GM21529 (cell line): ENCODE measurements around the gene SYNE1.
"Not testable (repeated sequence)": the region's sequence is repeated elsewhere in the genome, so short reads cannot be mapped to it uniquely, and the experiment has no call there.

Experiments used
- ATAC-seq: cut with Tn5 transposase; IDR thresholded peaks from one replicate; pipeline ENCODE4 v1.9.1; 2021; ENCODE audit not compliant: unreplicated experiment

Gene SYNE1

DNA sequence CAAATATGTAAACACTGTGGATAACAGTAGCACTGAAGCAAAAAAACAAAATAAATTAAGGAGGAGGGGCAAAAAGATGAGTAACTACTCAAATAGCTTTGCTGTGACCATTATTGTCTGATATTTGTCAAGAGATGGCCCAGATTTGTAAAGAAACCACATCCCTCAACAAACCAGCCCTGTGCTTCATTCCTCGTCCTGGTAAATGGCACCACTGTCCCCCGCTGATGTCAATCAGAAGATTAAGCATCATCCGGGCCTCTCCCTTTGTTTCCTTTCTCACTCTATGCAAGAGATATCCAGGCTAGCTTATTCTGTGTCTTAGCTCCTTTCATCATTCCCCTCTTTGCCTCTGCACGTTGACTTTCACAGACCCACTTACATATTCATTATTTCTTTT is 259.0 kb downstream of the SYNE1 start:
- no peak for ATAC-seq

DNA sequence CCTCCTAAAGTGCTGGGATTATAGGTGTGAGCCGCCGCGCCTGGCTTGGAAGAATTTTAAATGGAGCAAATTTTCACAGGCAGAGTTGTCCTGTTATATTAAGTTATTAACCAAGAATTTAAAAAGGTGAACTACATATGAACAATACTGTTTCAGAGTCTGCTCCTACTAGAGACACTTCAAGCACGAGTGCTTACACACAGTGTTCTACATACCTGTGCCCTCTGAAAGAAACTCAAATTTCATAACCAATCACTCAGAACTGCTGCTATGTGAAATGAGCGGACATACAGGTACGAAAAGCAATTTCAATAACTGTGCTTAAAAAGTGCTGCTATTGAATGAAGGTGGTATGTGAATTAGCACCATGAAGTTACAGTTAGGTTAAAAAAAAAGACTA is 262.0 kb downstream of the SYNE1 start:
- ATAC-seq = no peak

- no peak for ATAC-seq
Measured at GRCh38 chr6:152372945-152373344, 264.2 kb downstream of the SYNE1 start.

GRCh38 chr6:152371775-152372174 is 265.4 kb downstream of the SYNE1 start:
- ATAC-seq = no peak

GRCh38 chr6:152368751-152369624 is 268.2 kb downstream of the SYNE1 start:
- no peak for ATAC-seq

DNA sequence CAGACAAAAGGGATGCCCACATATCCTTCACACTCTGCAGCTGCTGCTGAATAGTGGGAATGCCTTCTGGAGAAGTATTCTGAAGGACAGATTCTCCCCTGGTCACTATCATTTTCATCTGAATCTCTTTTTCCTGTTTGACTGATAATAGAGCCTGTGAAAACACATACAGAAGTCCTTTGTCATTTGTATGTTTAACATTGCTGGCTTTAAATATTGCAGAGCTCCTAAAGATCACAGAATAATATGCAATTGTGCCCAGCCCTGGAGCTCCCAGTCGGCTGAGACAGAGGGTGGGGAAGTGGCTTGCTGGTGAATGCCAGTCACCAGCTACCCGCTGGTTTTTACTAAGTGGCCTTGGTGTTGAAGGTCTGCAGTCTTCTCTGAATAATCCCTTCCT is 272.3 kb downstream of the SYNE1 start:
- no peak for ATAC-seq

GRCh38 chr6:152360034-152360433 is 277.1 kb downstream of the SYNE1 start:
- no peak for ATAC-seq

DNA sequence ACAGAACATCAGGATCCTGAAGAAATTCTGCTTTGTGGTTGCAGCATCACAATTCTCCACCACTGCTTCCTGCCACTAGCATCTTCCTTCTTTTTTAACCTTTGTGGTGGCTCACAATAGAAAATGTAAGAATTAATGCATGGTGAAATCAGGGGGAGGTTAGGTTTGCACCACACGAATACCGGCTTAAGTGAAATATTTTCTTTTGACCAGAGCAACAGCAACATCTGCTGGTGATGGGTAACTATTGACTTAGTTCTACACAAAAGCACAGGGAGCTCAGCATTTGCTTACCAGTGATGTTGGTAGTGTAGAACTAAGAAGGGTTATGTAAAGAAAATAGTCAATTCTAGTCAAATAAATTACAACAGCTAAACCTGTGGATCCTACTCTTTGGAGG is 280.5 kb downstream of the SYNE1 start:
- ATAC-seq = peak; percentile 63

DNA sequence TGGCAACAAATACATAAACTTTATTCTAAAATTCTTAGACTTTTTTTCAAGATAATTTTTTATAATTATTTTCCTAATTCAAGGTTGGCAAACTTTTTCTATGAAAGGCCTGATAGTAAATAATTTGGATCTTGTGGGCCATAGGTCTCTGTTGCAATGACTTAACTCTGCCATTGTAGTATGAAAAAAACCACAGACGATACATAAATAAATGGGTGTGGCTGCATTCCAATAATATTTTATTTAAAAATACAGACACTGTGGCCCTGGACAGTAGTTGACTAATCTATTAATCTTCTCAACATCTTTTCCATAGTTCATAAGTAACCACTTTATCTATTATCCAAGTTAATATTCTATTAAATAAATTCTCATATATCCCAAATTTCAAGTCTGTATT is 281.1 kb downstream of the SYNE1 start:
- ATAC-seq = no peak

DNA sequence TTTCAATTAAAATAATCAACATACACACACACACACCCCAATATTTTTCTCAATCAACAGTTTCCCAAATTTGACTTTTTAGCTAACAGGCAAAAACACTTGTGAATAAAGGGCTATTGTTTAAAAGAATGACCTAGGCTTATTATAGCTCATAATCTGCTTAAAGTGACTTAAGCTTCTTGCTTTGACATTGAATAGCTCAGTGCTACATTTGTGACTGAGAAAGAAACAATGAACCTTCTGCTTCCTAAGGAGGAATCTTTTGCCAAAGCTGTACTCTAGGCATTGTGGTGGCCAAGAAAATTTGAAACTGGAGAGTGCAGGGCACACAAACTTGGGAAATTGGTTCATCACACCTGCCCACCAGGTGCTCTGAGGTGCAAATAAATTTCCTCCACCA is 282.0 kb downstream of the SYNE1 start:
- no peak for ATAC-seq

- ATAC-seq = no peak
Measured at GRCh38 chr6:152353440-152353839, 283.7 kb downstream of the SYNE1 start.

GRCh38 chr6:152351742-152352141 is 285.4 kb downstream of the SYNE1 start:
- ATAC-seq = no peak

GRCh38 chr6:152351110-152351509 is 286.1 kb downstream of the SYNE1 start:
- ATAC-seq = no peak

DNA sequence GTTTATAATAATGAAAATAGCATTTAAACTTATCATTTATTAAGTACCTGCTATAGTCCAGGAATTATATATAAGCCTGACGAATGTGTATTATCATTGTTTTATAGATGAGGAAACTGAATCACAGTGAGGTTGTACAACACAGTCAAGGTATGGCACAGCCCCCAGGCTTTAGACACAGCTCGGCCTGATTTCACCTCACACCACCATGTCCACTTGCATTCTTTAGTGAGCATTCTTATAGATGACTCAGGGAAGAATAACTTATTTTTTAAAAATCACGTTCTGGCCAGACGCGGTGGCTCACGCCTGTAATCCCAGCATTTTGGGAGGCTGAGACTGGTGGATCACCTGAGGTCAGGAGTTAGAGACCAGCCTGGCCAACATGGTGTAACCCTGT is 289.0 kb downstream of the SYNE1 start:
- no peak for ATAC-seq

- no peak for ATAC-seq
Measured at GRCh38 chr6:152343735-152344360, 293.3 kb downstream of the SYNE1 start.

- no peak for ATAC-seq
Measured at GRCh38 chr6:152341596-152341995, 295.6 kb downstream of the SYNE1 start.

DNA sequence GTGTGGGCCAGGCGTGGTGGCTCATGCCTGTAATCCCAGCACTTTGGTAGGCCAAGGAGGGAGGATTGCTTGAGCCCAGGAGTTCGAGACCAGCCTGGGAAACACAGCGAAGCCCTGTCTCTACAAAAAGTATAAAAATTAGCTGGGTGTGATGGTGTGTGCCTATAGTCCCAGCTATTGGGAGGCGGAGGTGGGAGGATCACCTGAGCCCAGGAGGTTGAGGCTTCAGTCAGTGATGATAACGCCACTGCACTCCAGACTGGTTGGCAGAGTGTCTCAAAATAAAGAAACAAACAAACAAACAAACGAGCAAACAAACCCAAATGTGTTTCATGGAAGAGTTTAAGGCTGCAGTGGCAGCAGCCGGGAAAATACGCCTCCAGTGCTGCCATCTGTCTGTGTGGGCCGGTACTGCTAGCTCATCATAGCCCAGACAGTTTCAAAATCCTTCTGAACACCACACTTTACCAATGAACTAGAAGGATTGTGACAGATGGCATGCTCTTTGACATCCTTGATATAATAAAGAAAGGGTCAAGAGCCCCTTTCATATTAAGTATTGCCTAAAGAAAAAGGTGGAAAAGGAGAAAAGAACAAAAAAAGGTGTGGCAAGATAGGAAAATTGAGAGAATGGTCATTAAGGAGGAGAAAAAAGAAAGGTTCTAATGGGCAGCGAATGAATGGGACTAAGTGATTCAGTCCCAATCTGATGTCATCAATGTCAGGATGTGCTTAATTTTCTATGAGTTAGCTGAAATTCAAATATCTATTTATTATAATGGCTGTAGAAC is 298.6 kb downstream of the SYNE1 start:
- peak; percentile 92 for ATAC-seq

GRCh38 chr6:152334555-152334954 is 302.6 kb downstream of the SYNE1 start:
- no peak for ATAC-seq

GRCh38 chr6:152330961-152331360 is 306.2 kb downstream of the SYNE1 start:
- ATAC-seq = no peak

GRCh38 chr6:152329638-152330448 is 307.3 kb downstream of the SYNE1 start:
- no peak for ATAC-seq

- not testable (repeated sequence) for ATAC-seq
Measured at GRCh38 chr6:152328200-152328599, 309.0 kb downstream of the SYNE1 start.
